ENCODE results near the gene MMP24.

Gene MMP24

DNA sequence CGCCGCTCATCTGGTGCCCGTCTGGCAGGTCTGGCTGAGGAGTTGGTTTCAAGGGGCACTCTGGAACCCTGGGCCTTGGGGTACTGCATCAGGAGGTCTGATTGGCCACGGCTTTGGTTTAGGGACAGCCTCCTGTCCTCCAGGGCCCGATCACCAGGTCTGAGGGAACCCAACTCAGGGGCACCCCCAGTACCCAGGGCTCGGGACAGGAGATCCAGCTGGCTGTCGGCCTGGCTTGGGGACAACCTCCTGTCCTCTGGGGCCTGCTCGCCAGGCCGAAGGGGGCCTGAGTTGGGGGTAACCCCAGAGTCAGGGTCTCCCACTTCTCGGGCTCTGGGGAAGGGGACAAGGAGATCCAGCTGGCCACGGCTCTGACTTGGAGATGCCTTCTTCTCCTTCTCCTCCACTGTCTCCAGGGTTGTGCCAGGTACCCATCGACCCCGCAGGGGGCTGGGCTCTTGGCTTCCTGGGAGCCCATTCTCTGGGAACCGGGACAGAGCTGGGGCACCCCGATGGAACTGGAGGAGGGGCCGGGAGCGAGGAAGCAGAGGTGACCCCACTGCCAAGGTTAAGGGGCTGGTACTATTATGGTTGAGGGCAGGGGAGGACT is 60.5 kb downstream of the MMP24 start:
- TF ChIP-seq, protein P1, sequence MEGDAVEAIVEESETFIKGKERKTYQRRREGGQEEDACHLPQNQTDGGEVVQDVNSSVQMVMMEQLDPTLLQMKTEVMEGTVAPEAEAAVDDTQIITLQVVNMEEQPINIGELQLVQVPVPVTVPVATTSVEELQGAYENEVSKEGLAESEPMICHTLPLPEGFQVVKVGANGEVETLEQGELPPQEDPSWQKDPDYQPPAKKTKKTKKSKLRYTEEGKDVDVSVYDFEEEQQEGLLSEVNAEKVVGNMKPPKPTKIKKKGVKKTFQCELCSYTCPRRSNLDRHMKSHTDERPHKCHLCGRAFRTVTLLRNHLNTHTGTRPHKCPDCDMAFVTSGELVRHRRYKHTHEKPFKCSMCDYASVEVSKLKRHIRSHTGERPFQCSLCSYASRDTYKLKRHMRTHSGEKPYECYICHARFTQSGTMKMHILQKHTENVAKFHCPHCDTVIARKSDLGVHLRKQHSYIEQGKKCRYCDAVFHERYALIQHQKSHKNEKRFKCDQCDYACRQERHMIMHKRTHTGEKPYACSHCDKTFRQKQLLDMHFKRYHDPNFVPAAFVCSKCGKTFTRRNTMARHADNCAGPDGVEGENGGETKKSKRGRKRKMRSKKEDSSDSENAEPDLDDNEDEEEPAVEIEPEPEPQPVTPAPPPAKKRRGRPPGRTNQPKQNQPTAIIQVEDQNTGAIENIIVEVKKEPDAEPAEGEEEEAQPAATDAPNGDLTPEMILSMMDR (conservative IDR thresholded peaks at IDR 0.05): no peak
- no peak for TF ChIP-seq ZFX (IDR thresholded peaks at IDR 0.05)
- H3K27ac ChIP-seq: no peak overlapping the region

DNA sequence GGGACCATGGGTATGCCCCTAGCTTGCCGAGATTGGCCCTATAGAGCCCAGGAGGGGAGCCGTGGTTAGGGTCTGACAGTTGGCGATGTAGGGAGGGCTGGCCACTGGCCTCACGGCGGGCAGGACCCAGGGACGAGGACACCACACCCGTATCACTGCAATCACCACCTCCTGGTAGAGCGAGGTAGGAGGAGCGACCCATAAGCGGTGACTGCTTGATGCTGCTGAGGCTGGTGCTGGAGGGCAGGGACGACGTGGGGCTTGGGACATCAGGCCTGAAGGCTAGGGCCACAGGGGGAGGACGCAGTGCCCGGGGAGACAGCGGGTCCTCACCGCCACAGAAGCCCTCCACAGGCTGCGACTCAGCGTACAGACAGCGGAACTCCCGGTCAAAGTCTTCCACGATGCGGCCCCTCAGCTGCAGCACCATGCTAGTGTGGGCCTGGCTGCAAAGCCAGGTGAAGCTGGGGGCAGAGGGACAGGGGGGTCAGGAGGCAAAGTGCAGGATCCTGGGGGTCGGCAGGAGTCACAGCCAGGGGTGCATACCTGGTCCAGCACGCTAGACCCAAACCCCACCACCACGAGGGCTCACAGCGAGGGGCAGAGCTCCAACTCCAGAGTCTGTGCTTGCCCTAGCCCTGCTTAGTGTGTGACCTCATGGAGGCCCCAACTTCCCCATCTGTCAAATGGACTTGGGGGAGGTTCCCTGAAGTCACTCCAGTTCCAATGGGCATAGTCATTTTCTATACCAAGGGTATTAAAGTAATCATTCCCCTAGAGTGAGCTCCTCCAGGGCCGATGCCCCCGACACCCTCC is 61.2 kb downstream of the MMP24 start:
- no peak for TF ChIP-seq ZFX (IDR thresholded peaks at IDR 0.05)
- TF ChIP-seq, protein P1 (conservative IDR thresholded peaks at IDR 0.05): no peak

DNA sequence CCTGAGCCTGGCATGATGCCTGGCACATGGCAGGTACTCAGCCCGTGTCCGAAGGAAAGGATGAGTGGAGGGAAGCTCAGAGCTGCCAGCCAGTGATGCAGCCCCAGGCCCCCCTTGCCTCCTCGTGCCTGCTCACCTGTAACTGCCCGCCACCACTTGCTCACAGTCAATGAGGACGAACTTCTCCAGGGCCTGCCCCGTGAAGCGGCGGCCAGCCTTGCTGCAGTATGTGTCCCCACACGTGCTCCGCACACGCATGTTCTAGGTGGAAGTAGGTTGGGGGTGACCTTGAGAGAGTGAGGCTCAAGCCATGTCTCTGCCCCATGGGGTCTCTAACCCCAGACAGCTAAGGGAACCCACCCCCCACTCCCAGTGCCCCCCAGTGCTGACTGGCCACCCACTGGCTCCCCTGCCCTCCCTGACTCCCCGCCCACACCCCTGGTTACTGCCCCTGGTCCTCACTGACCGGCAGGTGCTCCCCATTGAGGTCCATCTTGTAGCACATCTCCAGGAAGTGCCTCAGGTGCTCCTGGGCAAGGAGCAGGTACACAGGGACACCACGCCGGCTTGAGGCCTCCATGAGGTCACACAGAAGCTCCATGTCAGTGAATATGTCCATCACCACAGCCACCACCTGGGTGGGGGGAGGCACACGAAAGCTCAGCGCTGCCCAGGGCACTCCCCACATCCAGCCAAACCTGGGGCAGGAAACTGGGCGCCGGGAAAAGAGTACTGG is 62.0 kb downstream of the MMP24 start:
- TF ChIP-seq ZFX (IDR thresholded peaks at IDR 0.05): no peak
- TF ChIP-seq, protein P1 (conservative IDR thresholded peaks at IDR 0.05): no peak
- H3K27ac ChIP-seq: no peak overlapping the region

More for the DNA sequence above, 61.2 kb downstream of the MMP24 start:
- H3K27ac ChIP-seq: no peak overlapping the region

DNA sequence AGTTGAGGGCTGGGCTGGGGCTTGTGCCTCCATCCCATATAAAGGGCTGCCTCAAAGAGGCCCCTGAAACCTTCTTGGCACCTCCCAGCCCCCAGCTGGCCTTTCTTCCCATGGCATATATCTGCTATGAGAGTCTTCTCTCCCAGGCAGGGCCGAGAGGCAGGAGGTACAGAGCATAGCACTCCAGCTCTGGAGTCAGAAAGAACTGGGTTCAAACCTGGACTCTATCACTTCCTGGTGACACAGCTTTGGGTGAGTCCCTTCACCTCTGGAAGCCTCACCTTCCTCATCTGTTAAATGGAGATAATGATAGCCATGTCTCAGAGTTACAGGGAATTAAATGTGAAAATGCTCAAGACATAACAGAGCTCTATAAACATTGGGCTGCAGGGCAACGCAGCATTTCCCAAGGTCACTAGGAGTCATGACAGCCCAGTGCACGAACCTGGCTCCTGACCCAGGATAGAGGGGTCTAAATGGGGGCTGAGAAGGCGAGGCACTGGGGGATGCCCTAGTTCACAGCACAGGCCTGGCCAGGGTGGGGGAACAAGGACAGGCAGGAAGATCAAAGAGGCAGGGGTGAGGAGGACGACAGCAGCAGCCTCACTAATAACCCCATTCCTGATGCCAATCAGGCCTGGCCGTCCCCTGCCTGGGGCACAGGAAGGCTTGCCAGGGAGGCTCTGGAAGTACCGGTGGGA is 63.8 kb downstream of the MMP24 start:
- no peak overlapping the region for H3K27ac ChIP-seq
- no peak for TF ChIP-seq ZFX (IDR thresholded peaks at IDR 0.05)
- TF ChIP-seq, protein P1 (conservative IDR thresholded peaks at IDR 0.05): no peak

DNA sequence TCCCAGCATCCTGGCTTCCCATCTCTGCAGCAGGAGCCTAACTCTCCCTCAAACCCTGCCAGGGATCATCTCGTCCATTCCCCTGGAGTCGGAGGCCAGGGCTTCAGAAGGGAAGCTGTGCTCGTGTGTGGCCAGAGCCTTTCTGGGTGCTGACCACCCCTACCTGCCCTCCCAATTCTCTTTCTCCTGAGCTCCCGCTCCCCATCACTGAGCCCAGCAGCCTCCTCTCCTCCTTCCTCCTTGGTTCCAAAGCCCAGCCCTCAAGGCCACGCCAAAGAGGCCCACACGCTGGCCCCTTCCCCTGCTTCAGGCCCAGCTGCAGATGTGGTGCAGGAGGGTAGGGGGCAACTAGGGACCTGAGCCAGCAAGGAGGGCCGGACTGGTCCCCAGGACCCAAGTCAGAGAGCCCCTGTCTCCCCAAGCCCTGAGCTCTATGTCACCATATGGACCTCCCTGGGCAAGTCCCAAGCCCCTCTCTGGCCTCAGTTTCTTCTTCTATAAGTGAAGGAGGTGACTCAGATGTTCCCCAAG is 64.5 kb downstream of the MMP24 start:
- TF ChIP-seq ZFX (IDR thresholded peaks at IDR 0.05): no peak
- TF ChIP-seq, protein P1 (conservative IDR thresholded peaks at IDR 0.05): no peak

DNA sequence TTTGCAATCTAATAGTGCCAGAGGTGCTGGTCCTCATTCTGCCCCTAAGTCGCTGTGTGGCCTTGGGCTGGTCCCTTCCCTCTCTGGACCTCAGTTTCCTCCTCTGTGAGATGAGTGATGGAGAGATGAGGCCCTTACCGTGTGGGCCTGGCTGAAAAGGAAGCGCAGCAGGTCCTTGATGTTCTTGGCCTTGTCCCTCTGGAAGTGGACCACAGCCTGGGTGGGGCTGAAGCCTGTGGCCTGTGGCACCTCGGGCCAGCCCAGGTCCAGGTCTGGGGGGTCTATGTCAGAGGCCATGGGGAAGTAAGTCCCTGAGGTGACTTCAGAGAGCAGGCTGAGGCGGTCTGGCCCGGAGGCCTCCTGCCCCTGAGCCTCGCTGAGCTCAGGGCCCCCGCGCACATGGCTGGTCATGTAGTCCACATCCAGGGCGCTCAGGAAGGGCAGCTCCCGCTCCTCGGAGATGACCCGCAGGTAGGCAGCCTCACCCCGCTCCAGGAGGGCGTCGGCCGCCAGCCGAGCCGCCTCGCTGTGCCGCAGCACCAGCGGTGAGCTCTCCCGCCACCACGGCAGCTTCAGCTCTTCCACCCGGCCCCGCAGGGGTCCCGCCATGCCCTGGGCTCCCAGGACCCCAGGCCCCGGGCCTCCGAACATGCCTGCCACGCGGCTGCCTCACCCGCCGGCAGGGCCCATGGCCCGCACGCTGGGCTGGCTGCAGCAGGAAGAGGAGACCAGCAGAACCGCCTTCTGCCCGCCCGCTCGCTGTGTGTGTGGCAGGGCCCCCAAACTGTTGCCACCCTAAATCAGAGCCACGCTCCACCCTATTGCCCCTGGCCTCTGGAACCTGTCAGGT is 65.4 kb downstream of the MMP24 start, which contains the start of gene FAM83C:
TSS of gene FAM83C (minus strand) at position 772 of the 850 bp plus-strand sequence. CDS start at position 651, 121 bp downstream.
- H3K27ac ChIP-seq: no peak within 1 kb of the TSS
- TF ChIP-seq, protein P1 (conservative IDR thresholded peaks at IDR 0.05): no peak

More for the DNA sequence above, 64.5 kb downstream of the MMP24 start:
- H3K27ac ChIP-seq: no peak overlapping the region
